ENCODE measurements around the gene CHRM4.

The CHRM4 gene

GRCh38 chr11:46364791-46365190, 26.8 kb downstream of the CHRM4 start:
- no peak for TF ChIP-seq CTCF (IDR thresholded peaks at IDR 0.05; ENCODE audit: borderline replicate concordance, control extremely low read depth, extremely low read depth, insufficient read depth, missing control alignments)
- DNase-seq (ENCODE audit: low spot score): no peak
- in situ Hi-C loops (cut with MboI; ENCODE audit: low sequenced_read_pairs, unreplicated experiment): no loop called here

- in situ Hi-C loops (cut with MboI; ENCODE audit: low sequenced_read_pairs, unreplicated experiment): no loop called here
These were observed 27.5 kb downstream of the CHRM4 start for GRCh38 chr11:46364056-46364455.

GRCh38 chr11:46363455-46364005, 28.0 kb downstream of the CHRM4 start:
- no peak for DNase-seq (ENCODE audit: low spot score)
- TF ChIP-seq CTCF (IDR thresholded peaks at IDR 0.05; ENCODE audit: borderline replicate concordance, control extremely low read depth, extremely low read depth, insufficient read depth, missing control alignments): no peak
- in situ Hi-C loops (cut with MboI; ENCODE audit: low sequenced_read_pairs, unreplicated experiment): no loop called here

More at GRCh38 chr11:46364056-46364455, 27.5 kb downstream of the CHRM4 start:
- no peak for DNase-seq (ENCODE audit: low spot score)
- TF ChIP-seq CTCF (IDR thresholded peaks at IDR 0.05; ENCODE audit: borderline replicate concordance, control extremely low read depth, extremely low read depth, insufficient read depth, missing control alignments): no peak

- DNase-seq (ENCODE audit: low spot score): no peak
- in situ Hi-C loops (cut with MboI; ENCODE audit: low sequenced_read_pairs, unreplicated experiment): no loop called here
- no peak for TF ChIP-seq CTCF (IDR thresholded peaks at IDR 0.05; ENCODE audit: borderline replicate concordance, control extremely low read depth, extremely low read depth, insufficient read depth, missing control alignments)
These were observed 28.6 kb downstream of the CHRM4 start for GRCh38 chr11:46363031-46363407.

GRCh38 chr11:46362156-46363030, 29.2 kb downstream of the CHRM4 start:
- in situ Hi-C loops (cut with MboI; ENCODE audit: low sequenced_read_pairs, unreplicated experiment): no loop called here
- no peak for TF ChIP-seq CTCF (IDR thresholded peaks at IDR 0.05; ENCODE audit: borderline replicate concordance, control extremely low read depth, extremely low read depth, insufficient read depth, missing control alignments)
- DNase-seq (ENCODE audit: low spot score): no peak

- peak; percentile 96 for DNase-seq (ENCODE audit: low spot score)
- in situ Hi-C loops (cut with MboI; ENCODE audit: low sequenced_read_pairs, unreplicated experiment): no loop called here
- no peak for TF ChIP-seq CTCF (IDR thresholded peaks at IDR 0.05; ENCODE audit: borderline replicate concordance, control extremely low read depth, extremely low read depth, insufficient read depth, missing control alignments)
These were observed 30.1 kb downstream of the CHRM4 start for GRCh38 chr11:46361283-46362155.
